GM19324 (cell line): ENCODE results near the gene CTTN.
"Not testable (repeated sequence)": the region's sequence is repeated elsewhere in the genome, so short reads cannot be mapped to it uniquely, and the experiment has no call there.

Experiments
- ATAC-seq: cut with Tn5 transposase; IDR thresholded peaks from one replicate; pipeline ENCODE4 v1.9.1; 2021; ENCODE audit warnings: mild to moderate bottlenecking, moderate library complexity; ENCODE audit not compliant: unreplicated experiment, low FRiP score

CTTN gene

DNA sequence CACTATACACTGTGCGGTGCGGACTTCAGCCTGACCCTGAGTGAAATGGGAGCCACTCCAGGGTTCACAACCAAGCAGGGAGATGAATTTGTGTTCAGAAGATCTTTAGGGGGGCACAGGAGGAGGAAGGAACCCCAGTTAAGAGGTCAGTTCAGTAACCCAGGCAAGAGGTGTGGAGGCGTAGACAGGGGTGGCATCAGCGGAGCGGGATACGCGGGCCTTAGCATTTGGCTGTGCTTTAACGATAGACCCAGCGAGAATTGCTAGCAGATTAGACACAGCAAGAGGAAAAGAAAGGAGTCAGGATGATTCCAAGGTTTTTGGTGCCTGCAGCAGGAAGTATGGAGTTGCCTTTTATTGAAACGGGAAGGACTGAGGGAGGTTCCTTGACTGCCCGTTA is 46.8 kb downstream of the CTTN start:
- ATAC-seq: no peak

DNA sequence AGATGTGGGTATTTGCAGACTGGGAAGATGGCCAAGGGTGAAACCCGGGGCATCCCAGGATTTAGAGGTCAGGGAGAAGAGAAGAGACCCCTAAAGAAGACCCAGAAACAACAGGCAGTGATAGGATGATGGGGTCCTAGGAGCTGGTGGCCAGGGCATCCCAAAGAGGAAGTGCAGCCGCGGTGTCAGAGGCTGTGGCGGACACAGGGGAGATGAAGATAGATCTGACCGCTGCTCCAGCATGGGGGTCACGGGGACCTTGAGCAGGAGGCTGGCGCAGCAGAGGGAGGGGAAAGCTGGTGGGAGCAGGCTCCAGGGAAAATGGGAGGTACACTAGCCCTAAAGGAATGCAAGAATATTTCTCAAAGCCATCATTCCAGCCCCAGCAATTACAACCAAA is 47.3 kb downstream of the CTTN start:
- no peak for ATAC-seq

DNA sequence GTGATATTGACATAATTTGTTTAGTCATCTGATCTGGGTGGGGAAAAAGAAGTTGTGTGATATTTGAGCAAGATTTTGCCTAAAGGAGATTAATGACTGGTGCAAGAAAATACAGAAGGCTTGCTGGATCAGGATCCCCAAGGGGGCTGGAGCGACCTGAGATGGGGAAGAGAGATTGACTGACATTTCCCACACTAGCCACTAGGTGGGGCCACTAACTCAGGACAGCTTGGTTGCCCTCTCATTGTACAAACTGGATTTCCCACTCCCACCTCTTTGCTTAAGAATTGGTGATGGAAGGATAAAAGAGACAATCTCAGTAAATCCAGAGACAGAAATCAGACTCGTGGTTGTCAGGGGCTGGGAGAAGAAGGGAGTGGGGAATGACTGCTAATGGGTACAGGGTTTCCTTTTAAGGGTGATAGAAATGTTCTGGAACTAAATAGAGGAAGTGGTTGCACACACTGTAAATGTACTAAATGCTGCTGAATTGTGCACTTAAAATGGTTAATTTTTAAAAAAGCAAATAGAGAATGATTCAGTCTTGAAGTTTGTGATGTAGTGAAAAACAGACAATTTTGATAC is 50.7 kb downstream of the CTTN start:
- ATAC-seq: no peak

DNA sequence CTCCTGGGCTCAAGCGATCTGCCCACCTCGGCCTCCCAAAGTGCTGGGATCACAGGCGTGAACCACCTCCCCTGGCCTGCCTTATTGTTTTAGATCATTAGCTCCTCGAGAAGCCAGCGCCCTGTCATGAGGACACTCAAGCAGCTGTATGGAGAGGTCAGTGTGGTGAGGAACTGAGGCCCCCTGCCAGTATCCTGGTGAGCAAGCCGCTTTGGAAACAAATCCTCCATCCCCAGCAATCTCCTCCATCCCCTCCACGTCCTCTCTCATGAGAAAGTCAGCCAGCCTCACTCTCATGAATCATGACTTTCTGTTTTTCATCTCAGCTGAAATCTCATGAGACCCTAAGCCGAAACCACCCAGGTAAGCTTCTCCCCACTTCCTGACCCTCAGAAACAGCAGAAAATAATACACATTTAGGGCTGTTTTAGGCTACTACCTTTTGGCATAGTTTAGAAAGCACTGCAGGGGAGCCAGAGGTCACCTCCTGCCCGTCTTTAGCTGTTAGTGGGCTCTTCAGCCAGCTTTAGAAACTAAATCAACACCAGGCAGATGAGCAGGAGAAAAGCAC is 56.0 kb downstream of the CTTN start:
- ATAC-seq: no peak

DNA sequence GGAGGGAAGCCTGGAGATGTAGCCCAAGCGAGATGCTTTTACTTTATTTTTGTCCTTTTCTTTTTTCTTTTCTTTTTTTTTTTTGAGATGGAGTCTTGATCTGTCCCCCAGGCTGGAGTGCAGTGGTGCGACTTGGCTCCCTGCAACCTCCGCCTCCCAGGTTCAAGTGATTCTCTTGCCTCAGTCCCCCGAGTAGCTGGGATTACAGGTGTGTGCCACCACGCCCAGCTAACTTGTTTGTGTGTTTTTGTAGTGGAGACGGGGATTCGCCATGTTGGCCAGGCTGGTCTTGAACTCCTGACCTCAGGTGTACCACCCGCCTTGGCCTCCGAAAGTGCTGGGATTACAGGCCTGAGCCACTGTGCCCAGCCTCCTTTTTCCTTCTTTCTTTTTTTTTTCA is 56.5 kb downstream of the CTTN start:
- ATAC-seq: not testable (repeated sequence)

DNA sequence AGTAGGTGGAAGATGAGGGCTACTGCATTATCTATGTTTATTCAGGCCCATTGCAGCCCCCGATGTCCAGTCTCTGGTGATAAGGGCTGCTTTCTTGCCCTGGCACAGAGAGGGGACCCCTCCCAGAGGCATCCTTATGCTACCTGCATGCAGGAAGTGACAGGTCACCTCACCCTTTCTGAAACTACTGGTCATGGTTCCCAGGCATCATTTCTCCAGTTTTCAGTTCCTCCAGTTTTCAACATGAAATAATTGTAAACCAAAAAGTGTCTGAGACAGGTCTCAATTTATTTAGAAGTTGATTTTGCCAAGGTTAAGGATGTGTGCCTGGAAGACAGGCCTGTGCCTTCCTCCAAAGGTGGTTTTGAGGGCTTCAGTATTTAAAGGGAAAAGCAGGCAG is 57.0 kb downstream of the CTTN start:
- no peak for ATAC-seq

DNA sequence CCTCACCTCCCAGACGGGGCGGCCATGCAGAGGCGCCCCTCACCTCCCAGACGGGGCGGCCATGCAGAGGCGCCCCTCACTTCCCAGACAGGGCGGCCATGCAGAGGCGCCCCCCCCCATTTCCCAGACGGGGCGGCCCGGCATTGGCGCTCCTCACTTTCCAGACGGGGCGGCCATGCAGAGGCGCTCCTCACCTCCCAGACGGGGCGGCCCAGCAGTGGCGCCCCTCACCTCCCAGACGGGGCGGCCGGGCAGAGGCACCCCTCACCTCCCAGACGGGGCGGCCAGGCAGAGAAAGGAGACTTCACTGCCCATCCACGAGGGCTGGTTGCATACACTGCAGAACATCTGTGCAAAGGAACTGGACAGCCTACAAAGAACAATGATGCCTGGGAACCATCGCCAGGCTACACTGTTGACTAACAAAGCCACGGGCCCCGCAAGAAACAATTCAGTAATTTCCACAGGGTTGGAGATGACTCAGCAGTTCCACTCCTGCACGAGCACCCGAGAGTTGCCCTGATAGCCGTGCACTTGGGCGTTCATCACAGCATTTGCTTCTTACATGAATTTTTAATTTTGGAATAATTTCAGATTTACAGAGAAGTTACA is 58.7 kb downstream of the CTTN start:
- ATAC-seq: no peak

DNA sequence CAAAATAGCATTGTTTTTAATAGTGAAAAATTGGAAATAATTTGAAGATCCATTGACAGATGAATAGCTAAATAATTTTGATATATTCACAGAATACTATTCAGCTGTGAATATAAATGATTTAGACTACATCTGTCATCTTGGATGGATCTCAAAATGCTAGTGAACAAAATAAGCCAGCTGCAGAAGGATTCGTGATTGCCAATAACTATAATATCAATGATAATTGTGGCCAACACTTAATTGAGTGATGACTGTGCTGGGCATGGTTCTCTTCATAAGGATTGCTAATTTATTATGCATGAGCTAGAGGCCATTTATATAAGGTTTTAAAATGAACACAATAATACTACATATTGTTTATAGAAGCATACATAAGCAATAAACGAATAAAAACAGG is 60.4 kb downstream of the CTTN start:
- ATAC-seq: no peak

DNA sequence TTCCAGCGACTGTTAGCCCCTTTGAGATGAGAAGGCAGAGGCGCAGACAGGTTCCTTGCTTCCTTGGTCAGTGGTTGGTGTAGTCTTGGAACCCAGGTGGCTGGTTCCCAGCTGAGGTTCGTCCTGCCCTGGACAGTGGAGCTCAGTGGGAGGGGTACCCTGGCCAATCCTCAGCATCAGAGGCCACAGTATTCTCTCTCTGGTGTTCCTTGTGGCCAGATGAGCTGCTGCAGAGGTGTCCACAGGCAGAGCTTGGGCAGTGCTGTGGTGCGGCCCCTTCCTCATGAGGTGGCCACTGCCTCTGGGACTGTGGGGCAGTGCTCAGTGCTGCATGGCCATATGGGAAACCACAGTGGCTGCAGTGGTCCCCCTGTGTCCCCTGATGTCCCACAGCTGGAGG is 61.8 kb downstream of the CTTN start:
- ATAC-seq: no peak

DNA sequence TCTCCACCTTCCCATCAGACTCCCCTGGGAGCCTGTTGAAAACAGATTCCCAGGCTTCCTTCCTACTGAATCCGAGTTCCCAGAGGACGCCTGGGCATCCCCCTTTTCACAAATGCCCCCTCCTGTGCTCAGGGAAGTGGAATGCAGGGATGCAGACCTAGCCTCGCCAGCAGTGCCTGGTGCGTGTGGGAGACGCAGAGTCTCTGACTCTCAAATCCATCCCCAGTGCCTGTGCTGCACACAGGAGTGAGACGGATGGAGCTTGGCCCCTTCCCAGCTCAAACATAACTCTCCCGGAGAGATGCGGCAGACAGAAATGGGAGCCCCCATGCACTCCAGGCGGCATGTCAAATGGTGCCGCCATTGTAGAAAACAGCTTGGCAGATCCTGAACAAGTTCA is 62.6 kb downstream of the CTTN start:
- no peak for ATAC-seq

DNA sequence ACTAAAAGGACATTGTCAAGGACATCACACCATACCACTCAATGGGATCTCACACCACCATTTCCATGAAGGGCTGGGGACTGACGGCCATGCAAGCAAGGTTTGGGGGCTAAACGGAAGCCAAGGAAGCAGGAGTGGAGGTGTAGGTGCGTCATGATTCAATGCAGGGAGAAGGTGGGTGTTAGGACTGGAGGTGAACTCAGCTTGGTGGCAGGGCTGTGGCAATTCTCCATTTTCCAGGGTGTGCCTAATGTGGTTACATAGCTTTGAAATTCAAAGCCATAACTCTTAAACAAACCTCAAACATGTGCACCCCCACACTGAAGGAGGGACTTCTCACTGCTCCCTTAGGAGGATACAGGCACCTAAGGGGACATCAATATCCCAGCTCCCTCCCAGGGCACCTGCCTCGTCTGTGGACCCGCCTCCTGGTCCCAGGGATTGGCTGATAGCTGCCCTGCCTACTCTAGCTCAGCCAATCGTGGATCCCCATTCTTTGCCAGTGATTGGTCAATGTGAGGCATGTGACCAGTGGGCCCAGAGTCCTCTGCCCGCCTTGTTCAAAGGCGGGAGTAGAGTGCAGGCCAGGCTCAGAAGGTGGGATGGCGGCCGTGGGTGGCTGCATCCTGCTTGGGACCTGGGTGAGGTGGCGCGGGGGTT is 64.6 kb downstream of the CTTN start:
- no peak for ATAC-seq

DNA sequence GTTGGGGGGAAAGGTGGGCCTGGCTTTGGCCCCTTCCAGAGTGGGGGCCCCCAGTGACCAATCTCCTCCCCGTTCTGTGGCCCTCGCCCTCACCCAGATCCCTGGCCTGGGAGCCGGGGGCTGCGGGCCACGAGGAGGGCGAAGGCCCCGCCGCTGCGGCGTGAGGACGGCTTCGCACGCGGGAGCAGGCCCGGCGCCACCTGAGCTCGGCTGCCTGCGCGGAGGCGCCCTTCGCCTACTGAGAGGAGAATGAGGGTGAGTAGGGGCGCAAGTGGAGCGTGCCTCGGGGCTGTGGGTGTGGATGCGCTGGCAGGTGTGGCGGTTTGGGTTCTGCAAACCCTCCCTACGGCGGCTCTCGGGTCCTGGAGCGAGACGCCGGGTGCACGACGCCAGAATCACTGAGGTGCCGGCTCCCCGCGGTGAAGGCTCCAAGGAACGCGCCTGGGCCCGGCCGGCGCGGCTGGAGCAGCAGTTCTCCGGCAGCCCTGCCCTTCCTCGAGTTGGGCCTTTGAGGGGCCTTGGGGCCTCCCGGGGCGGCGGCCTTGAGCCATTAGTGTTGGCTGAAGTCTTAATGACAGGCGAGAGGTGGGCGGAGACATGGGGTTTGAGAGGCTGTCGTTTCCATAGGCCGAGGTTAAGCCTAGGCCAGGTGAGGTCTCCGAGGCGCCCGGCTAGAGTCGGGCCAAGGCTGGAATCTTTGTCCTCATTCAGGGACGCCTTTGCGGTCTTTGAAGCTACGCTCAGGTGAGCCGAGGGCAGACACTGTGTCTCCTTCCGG is 65.3 kb downstream of the CTTN start:
- no peak for ATAC-seq

DNA sequence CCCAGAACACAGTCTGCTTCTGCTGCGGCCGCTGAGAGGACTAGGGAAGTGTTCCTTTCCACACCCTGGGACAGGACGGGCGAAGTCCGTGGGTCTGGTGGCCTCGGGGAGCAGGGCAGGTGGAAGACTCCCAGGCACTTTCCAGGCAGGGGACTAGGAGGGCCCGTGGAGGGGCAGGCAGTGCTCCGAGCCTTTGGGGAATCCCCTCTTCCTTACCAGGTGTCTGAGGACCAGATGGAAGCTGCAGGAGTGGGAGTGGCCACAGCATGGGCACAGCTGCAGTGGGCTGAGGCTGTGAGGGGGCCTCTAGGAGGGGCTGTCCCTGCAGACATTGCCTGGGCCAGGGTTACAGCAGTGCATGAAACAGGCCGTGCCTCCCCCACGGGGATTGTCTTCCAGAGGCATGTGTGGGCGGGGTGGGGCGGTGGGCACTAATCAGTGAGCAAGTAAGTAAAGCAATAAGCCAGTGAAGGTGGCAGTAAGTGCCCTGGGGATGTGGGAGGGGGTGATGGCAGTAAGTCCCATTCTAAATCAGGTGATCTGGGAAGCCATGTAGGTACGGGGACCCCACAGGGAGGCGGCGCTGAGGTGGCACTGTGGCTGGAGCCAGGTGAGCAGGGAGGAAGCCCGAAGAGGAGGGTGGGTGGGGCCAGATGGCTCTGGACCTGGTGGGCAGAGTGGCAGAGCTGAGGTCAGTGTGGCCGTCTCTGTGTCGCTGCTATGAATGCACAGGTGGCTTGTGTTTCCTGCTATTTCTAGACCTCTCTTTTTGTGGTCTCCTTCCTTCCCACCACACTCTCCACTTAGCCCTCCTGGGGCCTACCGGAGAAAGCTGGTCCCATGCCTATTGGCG is 66.4 kb downstream of the CTTN start:
- no peak for ATAC-seq

DNA sequence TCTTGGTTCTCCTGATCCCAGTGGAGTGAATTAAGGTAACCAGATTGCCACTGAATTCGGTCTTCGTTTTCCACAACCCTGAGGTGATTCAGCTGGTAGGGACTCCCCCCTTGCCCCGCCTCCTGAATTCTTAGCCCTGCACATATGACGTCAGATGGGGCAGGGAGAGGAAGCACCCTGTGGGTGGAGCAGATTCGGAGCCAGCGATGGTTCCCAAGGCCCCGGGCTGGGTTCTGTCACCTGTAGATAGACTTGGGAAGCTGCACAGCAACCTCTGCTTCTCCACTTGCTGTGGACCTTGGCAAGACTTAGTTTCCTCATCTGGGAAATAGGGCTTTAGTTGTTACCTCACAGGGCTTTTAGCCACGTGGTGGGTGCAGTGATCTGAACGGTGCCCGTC is 67.8 kb downstream of the CTTN start:
- no peak for ATAC-seq

DNA sequence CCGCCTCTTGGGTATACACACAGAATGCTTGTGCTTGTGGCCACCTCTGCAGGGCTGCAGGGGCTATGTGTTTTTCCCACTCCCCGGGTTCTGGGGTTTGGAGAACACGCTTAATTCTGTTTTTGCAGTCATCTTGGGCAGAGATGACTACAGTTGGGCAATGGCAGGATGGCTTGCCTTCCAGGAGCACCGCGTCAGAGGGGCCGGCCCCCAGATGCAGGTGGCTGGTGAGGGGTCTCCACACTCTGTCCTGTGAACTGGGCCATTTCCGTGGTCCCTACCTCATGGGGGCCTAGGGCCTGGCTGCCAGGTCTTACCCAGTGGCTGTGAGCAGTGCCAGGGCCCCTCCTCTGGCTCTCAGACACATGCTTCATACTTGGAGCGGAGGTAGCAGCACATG is 68.3 kb downstream of the CTTN start:
- no peak for ATAC-seq

DNA sequence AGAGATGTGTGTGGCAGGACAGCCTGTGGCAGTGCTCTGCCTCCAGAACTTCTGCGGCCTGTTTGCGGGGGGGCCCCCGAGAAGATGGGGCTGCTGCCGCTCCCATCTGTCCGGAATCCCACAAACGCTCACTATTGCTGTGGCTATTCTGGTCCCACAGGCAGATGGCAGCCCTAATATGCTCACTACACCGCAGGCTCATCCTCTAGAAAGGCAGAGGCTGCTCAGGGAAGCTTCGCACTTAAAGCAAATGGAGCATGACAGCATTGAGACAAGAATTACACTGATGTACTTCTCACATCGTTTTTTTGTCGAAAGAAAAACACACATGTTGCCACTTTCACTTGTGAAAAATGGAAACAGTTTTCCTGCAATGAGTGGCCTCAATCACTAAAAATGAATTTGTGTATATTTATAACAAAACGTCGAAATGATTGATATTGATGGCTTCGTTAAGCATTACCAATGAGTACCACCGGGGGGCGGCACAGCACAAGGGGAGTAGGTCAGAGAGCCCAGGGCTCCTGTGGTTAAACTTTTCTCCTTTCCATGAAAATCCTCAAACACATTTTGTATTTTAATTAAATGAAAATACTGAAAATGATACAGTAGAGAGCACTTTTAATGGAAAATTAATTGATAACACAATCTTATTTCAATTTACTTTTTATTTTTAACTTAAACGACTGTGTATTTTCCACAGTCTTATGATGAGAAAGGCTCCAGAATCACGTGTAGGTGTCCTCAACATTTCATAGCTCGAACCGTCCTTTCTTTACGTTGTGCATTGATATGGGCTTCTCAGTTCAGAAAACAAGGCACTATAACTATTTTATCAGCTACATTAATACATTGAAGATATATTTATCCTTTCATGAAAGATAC is 69.1 kb downstream of the CTTN start:
- no peak for ATAC-seq

DNA sequence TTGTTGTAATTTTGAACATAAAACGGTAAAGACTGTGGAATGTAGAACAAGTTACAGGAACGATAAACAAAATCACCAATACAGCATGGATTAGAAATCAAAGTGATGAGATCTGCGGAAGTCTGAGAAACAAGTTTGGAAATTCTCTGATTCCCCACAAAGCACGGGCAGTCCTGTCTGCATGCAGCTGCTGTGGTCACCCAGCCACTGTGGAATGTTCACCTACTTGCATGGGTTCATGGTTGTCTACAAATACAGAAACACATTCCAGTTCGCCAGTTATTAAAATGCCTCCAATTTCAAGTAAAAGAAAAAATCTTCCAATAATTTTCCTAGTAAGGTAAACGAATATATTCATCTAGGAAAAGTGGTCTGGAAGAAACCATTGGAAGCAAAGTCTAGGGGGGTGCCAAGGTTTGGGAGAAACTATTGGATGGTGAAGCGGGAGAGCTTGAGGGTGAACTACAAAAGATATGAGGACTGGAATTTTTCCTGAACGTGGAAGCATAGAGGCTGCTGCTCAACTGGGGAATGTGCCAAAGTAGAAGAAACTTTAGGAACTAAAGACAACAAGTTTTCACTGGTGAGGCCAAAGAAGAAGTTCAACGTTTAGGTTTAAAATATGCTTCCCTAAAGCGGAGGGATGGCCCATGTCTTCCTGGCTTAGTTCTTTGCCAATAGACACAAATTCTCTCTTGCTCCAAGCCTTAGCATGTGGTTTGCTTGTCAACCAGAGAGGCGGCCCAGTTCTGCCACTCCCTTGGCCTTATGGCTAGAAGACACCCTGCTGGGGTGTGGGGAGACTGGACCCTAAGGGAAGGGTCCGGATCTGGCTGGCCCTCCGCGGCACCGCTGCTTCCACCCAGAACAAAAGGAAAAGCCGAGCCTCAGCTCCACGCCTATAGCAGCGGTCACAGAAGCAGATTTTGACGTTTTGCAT is 70.2 kb downstream of the CTTN start:
- ATAC-seq: no peak

DNA sequence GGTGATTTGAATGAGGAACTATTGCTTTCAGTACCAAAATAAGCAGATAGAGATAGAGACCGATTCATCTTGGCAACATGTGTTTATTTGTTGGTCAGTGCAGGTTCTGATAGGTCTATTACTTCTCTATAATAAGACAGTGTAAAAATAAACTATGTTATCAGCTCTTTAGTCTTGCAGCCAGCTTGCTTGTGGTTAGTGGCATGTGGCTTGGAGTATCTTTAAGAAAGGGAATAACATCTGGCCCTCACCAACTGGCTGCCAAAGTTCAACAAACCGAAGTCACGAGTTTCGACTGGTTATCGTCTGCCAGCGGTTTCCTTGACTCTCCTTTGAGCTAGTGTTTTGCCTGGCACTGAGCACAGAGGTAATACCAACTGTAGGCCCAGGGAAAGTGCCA is 71.8 kb downstream of the CTTN start:
- ATAC-seq: no peak
